Measurements from ENCODE around the gene PRIM2. TPM values are rescaled to one million over a fixed set of nuclear protein-coding genes. Genes with fewer than 3 reads are reported as not detected.

Gene PRIM2
- 16.3 and 22.4 TPM in 2 replicates for total RNA-seq

GRCh38 chr6:57317060-57317943 lies at the start of gene PRIM2:
Gene PRIM2 (plus strand): TSS chr6:57317630. CDS start chr6:57318446, 816 bp downstream.

Small RNA genes within 50 kb of the gene (small RNA-seq; reads per million reads assigned to genes)
- not detected for gene MIR548U

Other genes starting within 250 kb of the PRIM2 start
- 76.8 and 78.6 TPM in 2 replicates for gene ZNF451, start 227.4 kb upstream of the PRIM2 start, total RNA-seq
- gene BAG2, start 145.3 kb upstream of the PRIM2 start, total RNA-seq = 2.3 and 2.7 TPM in 2 replicates
- 6.5 and 9.4 TPM in 2 replicates for gene RAB23, start 95.3 kb upstream of the PRIM2 start, total RNA-seq

Data from vein endothelial cell (primary cell).